Measurements from ENCODE around the gene ARL8B. TPM values are rescaled to one million over a fixed set of nuclear protein-coding genes. Genes with fewer than 3 reads are reported as not detected.

ARL8B gene
- total and polyA plus RNA-seq, 9 of the 15 experiments (the other 6 are each of a cell fraction or from before 2014, with no cell fraction given): 28.5 to 99.4 (median 77.2) TPM

DNA sequence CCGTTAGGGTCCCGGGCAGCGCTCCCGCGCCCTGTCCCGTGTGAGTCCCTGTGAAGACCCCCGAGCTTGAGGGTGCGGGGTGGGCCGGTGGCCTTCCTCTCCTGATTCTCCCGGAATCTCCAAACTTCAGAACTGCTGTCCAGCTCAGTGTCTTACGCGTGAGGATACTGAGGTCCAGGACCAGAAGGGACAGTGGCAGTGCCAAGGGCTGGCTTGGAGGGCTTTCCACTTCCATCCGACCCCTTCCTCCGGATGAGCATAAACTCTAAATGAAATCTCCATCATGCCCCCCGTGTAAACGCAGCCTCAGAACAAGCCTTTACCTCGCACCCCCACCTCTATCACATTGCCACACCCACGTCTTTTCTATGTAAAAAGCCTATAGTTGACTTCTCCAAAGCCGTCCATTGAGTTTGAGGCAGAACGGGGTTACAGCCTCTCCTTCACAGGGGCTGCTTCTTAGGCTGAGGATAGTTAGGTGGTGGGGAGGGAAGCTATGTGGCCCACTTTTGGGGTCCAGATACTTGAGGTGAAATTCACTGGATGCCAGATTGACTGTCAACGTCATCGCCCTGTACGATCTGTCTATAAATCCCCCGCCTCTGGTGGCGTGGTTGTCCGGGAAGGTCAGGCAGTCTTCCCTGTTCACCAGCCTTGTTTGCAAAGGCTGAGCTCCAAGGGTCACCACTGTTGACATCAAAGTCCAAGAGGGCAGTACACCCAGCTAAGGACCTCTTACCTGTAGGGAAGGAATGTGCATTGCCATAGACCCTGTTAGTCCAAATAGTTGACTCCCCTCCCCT lies 66.5 kb downstream of the ARL8B start (continued):
- TF ChIP-seq, protein P1, sequence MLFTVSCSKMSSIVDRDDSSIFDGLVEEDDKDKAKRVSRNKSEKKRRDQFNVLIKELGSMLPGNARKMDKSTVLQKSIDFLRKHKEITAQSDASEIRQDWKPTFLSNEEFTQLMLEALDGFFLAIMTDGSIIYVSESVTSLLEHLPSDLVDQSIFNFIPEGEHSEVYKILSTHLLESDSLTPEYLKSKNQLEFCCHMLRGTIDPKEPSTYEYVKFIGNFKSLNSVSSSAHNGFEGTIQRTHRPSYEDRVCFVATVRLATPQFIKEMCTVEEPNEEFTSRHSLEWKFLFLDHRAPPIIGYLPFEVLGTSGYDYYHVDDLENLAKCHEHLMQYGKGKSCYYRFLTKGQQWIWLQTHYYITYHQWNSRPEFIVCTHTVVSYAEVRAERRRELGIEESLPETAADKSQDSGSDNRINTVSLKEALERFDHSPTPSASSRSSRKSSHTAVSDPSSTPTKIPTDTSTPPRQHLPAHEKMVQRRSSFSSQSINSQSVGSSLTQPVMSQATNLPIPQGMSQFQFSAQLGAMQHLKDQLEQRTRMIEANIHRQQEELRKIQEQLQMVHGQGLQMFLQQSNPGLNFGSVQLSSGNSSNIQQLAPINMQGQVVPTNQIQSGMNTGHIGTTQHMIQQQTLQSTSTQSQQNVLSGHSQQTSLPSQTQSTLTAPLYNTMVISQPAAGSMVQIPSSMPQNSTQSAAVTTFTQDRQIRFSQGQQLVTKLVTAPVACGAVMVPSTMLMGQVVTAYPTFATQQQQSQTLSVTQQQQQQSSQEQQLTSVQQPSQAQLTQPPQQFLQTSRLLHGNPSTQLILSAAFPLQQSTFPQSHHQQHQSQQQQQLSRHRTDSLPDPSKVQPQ (CRISPR knock-in tag; IDR thresholded peaks at IDR 0.05; ENCODE audit: borderline replicate concordance): 0 out of 2 replicates have a peak, but pooled peaks have one; percentile 9
- TF ChIP-seq PPARD (CRISPR knock-in tag; IDR thresholded peaks at IDR 0.05) (no peak), SOX6 (IDR thresholded peaks at IDR 0.05) (no peak), KAT7 (CRISPR knock-in tag; IDR thresholded peaks at IDR 0.05; ENCODE audit: borderline replicate concordance) (peak; percentile 70; the same call in 1 of the 2 replicates), RBFOX2 (IDR thresholded peaks at IDR 0.05; ENCODE audit: low read depth, low read length) (no peak), CREB5 (CRISPR knock-in tag; IDR thresholded peaks at IDR 0.05) (no peak), ZNF347 (CRISPR knock-in tag; IDR thresholded peaks at IDR 0.05; ENCODE audit: low read depth) (no peak), SRSF9 (IDR thresholded peaks at IDR 0.05; ENCODE audit: borderline replicate concordance, low read depth, low read length) (no peak), FOS (IDR thresholded peaks at IDR 0.05; ENCODE audit: extremely low read depth, insufficient read length) (no peak)
- TF ChIP-seq, protein P2, sequence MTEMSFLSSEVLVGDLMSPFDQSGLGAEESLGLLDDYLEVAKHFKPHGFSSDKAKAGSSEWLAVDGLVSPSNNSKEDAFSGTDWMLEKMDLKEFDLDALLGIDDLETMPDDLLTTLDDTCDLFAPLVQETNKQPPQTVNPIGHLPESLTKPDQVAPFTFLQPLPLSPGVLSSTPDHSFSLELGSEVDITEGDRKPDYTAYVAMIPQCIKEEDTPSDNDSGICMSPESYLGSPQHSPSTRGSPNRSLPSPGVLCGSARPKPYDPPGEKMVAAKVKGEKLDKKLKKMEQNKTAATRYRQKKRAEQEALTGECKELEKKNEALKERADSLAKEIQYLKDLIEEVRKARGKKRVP (CRISPR knock-in tag; IDR thresholded peaks at IDR 0.05): no peak

Measured in K562 (cell line).